CD14-positive monocyte (primary cell): Measurements from ENCODE around the gene LRRC10B. TPM values are rescaled to one million over a fixed set of nuclear protein-coding genes. Genes with fewer than 3 reads are reported as not detected.

Source experiments
- DNase-seq, 3 donors: peaks; one replicate each; pipeline ENCODE4 v3.0.0-alpha.2; 2011 to 2022
- H2AFZ ChIP-seq: 2 replicates; pipeline ENCODE4 v1.6.0; 2012; ENCODE audit warnings: mild to moderate bottlenecking, low read depth, low read length, inconsistent platforms; ENCODE audit not compliant: insufficient read depth, poor library complexity, severe bottlenecking
- H3K27ac ChIP-seq, 2 donors: 1 replicate in 1 of 2; 2 replicates in 1 of 2; pipeline ENCODE4 v1.5.1; 2012 to 2013; ENCODE audit warnings: low read length in 2 of 2, control low read depth in 1 of 2, inconsistent platforms in 1 of 2, low read depth in 1 of 2, mild to moderate bottlenecking in 1 of 2
- H3K27me3 ChIP-seq, 2 donors: one replicate each; pipeline versions ENCODE4 v1.6.0 to v1.6.1; 2011 to 2013; ENCODE audit warnings: low read length in 2 of 2; ENCODE audit not compliant: control insufficient read depth in 2 of 2, insufficient read depth in 2 of 2
- H3K36me3 ChIP-seq, 2 donors: replicated peaks in 1 of 2; 1 replicate in 1 of 2; 2 replicates in 1 of 2; pipeline versions ENCODE4 v1.5.1 to v1.6.1; 2012 to 2013; ENCODE audit warnings: low read length in 2 of 2, control low read depth in 1 of 2, inconsistent platforms in 1 of 2, mild to moderate bottlenecking in 1 of 2; ENCODE audit not compliant: insufficient read depth in 2 of 2, control insufficient read depth in 1 of 2
- H3K4me1 ChIP-seq, 2 donors: 1 replicate in 1 of 2; 2 replicates in 1 of 2; pipeline versions ENCODE4 v1.5.1 to v1.6.1; 2012 to 2013; ENCODE audit warnings: low read length in 2 of 2, control low read depth in 1 of 2, inconsistent platforms in 1 of 2, mild to moderate bottlenecking in 1 of 2, moderate library complexity in 1 of 2; ENCODE audit not compliant: insufficient read depth in 2 of 2, control insufficient read depth in 1 of 2
- H3K4me2 ChIP-seq: replicated peaks from 2 replicates; pipeline ENCODE3; 2012; ENCODE audit warnings: low read length, moderate library complexity, mild to moderate bottlenecking; ENCODE audit not compliant: poor library complexity, severe bottlenecking; ENCODE audit errors: extremely low read depth
- H3K4me3 ChIP-seq, 3 experiments: fragments of 200-600 bp in 1 of 3; sonication (generic) in 1 of 3; replicated peaks in 1 of 3; 1 replicate in 2 of 3; 2 replicates in 1 of 3; pipeline ENCODE4 v1.5.1; 2011 to 2013; ENCODE audit warnings: low read length in 3 of 3, mild to moderate bottlenecking in 3 of 3, control low read depth in 2 of 3, low read depth in 2 of 3, inconsistent platforms in 1 of 3, moderate library complexity in 1 of 3
- H3K79me2 ChIP-seq: 2 replicates; pipeline ENCODE4 v1.6.0; 2012; ENCODE audit warnings: mild to moderate bottlenecking, control low read depth, inconsistent platforms, low read length, moderate library complexity; ENCODE audit not compliant: insufficient read depth
- H3K9ac ChIP-seq: 2 replicates; pipeline ENCODE4 v1.6.0; 2017; ENCODE audit warnings: low read length, mild to moderate bottlenecking; ENCODE audit not compliant: insufficient read depth, poor library complexity, severe bottlenecking
- H3K9me3 ChIP-seq, 2 donors: replicated peaks in 1 of 2; 1 replicate in 1 of 2; 2 replicates in 1 of 2; pipeline versions ENCODE4 v1.5.1 to v1.6.1; 2012 to 2013; ENCODE audit warnings: low read length in 2 of 2, control low read depth in 1 of 2; ENCODE audit not compliant: control insufficient read depth in 1 of 2, insufficient read depth in 1 of 2
- H4K20me1 ChIP-seq: 2 replicates; pipeline ENCODE4 v1.6.0; 2012; ENCODE audit warnings: mild to moderate bottlenecking, low read length, control low read depth, moderate library complexity; ENCODE audit not compliant: insufficient read depth
- H3K27ac Mint-ChIP-seq, 7 donors: one replicate each; pipeline ENCODE4 v1.8.0; 2020; ENCODE audit warnings: mild to moderate bottlenecking in 7 of 7, mixed read lengths in 7 of 7, moderate library complexity in 6 of 7, inconsistent platforms in 2 of 7
- H3K27me3 Mint-ChIP-seq, 3 donors: one replicate each; pipeline ENCODE4 v1.8.0; 2021 to 2022; ENCODE audit warnings: low read depth in 3 of 3, mild to moderate bottlenecking in 3 of 3, mixed read lengths in 3 of 3, moderate library complexity in 3 of 3, inconsistent platforms in 1 of 3
- H3K36me3 Mint-ChIP-seq, 2 donors: one replicate each; pipeline ENCODE4 v1.8.0; 2020; ENCODE audit warnings: mixed read lengths in 2 of 2, inconsistent platforms in 1 of 2, mild to moderate bottlenecking in 1 of 2
- H3K4me1 Mint-ChIP-seq: one replicate; pipeline ENCODE4 v1.8.0; 2020; ENCODE audit warnings: mild to moderate bottlenecking, mixed read lengths
- H3K4me3 Mint-ChIP-seq, 2 donors: one replicate each; pipeline ENCODE4 v1.8.0; 2020; ENCODE audit warnings: mild to moderate bottlenecking in 2 of 2, mixed read lengths in 2 of 2, moderate library complexity in 1 of 2
- H3K9me3 Mint-ChIP-seq, 7 donors: one replicate each; pipeline ENCODE4 v1.8.0; 2020 to 2022; ENCODE audit warnings: mixed read lengths in 7 of 7, mild to moderate bottlenecking in 6 of 7, moderate library complexity in 6 of 7, inconsistent platforms in 2 of 7
- CTCF ChIP-seq: fragments of 200-600 bp; IDR thresholded peaks from one replicate; pipeline ENCODE4 v1.8.0; 2022; ENCODE audit warnings: antibody characterized with exemption, mild to moderate bottlenecking
- WGBS: methylation state at CpG from one replicate; pipeline ENCODE4 v1.1.5; 2013; ENCODE audit warnings: missing lambda C conversion rate; ENCODE audit not compliant: insufficient coverage; 5-methylcytosine and 5-hydroxymethylcytosine counted together
- intact Hi-C, 2 donors: fragments of 100-400 bp; cut with micrococcal nuclease; formaldehyde crosslinking; loops; one replicate each; pipeline versions ENCODE4 v1.15.0 to v1.15.1; 2023
- polyA plus RNA-seq, 3 donors: library from polyadenylated mRNA; depleted of rRNA in 1 of 3; unstranded in 2 of 3; stranded (reverse) in 1 of 3; fragments of 300-500 nt in 2 of 3; fragments of >200 nt in 1 of 3; fragmentation: Illumina TruSeq in 2 of 3; gene quantifications; 1 replicate in 2 of 3; 2 replicates in 1 of 3; pipeline ENCODE4 v1.2.3, GENCODE V29; 2012 to 2021

Gene LRRC10B
- polyA plus RNA-seq, 3 donors, result not detected

GRCh38 chr11:61544466-61544865 lies 35.9 kb downstream of the LRRC10B start:
- Mint-ChIP-seq H3K27me3 (peaks cover 9 to 24% (median 18%) of the 10 kb centered on the region in 3 donors), H3K9me3 (peaks cover 0 to 6% (median 0%) of the 10 kb centered on the region in 7 donors), H3K36me3 (no peaks in the 10 kb centered on the region), H3K4me1 (peaks cover 6% of the 10 kb centered on the region), H3K27ac (no peak overlapping the region), H3K4me3 (no peak overlapping the region)
- no peaks in the 10 kb centered on the region for H3K9me3 ChIP-seq
- peaks cover 0 to 5% of the 10 kb centered on the region in 2 donors for H3K27me3 ChIP-seq
- H3K4me2 ChIP-seq, result no peak overlapping the region
- H3K4me1 ChIP-seq, result peaks cover 3 to 6% of the 10 kb centered on the region in 2 donors
- H3K4me3 ChIP-seq, result no peak overlapping the region
- H3K79me2 ChIP-seq, result no peaks in the 10 kb centered on the region
- H2AFZ ChIP-seq, result no peak overlapping the region
- DNase-seq, result no peak
- intact Hi-C loops, result loop anchor here in 1 of 2 donors (5.0 kb wide), 1 partner anchor 78 kb away; no protein-coding TSS in a partner anchor
- H3K9ac ChIP-seq, result no peak overlapping the region
- no peaks in the 10 kb centered on the region for H4K20me1 ChIP-seq
- H3K36me3 ChIP-seq, result no peaks in the 10 kb centered on the region
- no peak overlapping the region for H3K27ac ChIP-seq
- TF ChIP-seq CTCF, result no peak
- 94% methylated on average over 6 of the region's 6 CpGs for WGBS

GRCh38 chr11:61545341-61545740 lies 36.8 kb downstream of the LRRC10B start:
- H3K4me3 Mint-ChIP-seq, result no peak overlapping the region
- DNase-seq, result no peak

More at GRCh38 chr11:61545341-61545740, 36.8 kb downstream of the LRRC10B start:
- TF ChIP-seq CTCF, result no peak
- no peak overlapping the region for H3K4me3 ChIP-seq
- H3K79me2 ChIP-seq, result no peaks in the 10 kb centered on the region
- 95% methylated on average over 7 of the region's 7 CpGs for WGBS
- H3K9ac ChIP-seq, result no peak overlapping the region
- Mint-ChIP-seq H3K27me3 (peaks cover 9 to 19% (median 18%) of the 10 kb centered on the region in 3 donors), H3K36me3 (no peaks in the 10 kb centered on the region), H3K27ac (no peak overlapping the region), H3K4me1 (peaks cover 6% of the 10 kb centered on the region), H3K9me3 (peaks cover 0 to 6% (median 0%) of the 10 kb centered on the region in 7 donors)
- no peaks in the 10 kb centered on the region for H3K9me3 ChIP-seq
- H3K4me1 ChIP-seq, result peaks cover 3 to 6% of the 10 kb centered on the region in 2 donors
- intact Hi-C loops, result no loop called here
- no peaks in the 10 kb centered on the region for H3K36me3 ChIP-seq
- H3K27ac ChIP-seq, result no peak overlapping the region
- no peak overlapping the region for H3K4me2 ChIP-seq
- no peak overlapping the region for H2AFZ ChIP-seq
- H4K20me1 ChIP-seq, result no peaks in the 10 kb centered on the region
- H3K27me3 ChIP-seq, result peaks cover 0 to 5% of the 10 kb centered on the region in 2 donors
